Stomach (tissue), 9 donors: Measurements from ENCODE around the gene SNN. TPM values are rescaled to one million over a fixed set of nuclear protein-coding genes. Genes with fewer than 3 reads are reported as not detected.

Experiments
- DNase-seq, 2 donors: peaks; one replicate each; pipeline versions ENCODE4 v3.0.0 to v3.0.0-alpha.2; 2013 to 2019
- H3K27ac ChIP-seq, 5 donors: fragments of 200-600 bp in 4 of 5; sonication (generic) in 4 of 5; one replicate each; pipeline ENCODE4 v1.5.1; 2013 to 2019; ENCODE audit warnings: mild to moderate bottlenecking in 1 of 5, moderate library complexity in 1 of 5
- H3K27me3 ChIP-seq, 3 donors: fragments of 200-600 bp; sonication (generic); one replicate each; pipeline ENCODE4 v1.5.1; 2017 to 2019; ENCODE audit warnings: mixed run types in 1 of 3
- H3K36me3 ChIP-seq, 4 donors: fragments of 200-600 bp; sonication (generic); 1 replicate in 3 of 4; 2 replicates in 1 of 4; pipeline ENCODE4 v1.5.1; 2016 to 2019
- H3K4me1 ChIP-seq, 4 donors: fragments of 200-600 bp; sonication (generic); one replicate each; pipeline ENCODE4 v1.5.1; 2016 to 2019
- H3K4me3 ChIP-seq, 4 donors: fragments of 200-600 bp; sonication (generic) in 3 of 4; one replicate each; pipeline ENCODE4 v1.5.1; 2016 to 2019; ENCODE audit warnings: mild to moderate bottlenecking in 1 of 4
- H3K9me3 ChIP-seq, 4 donors: fragments of 200-600 bp; sonication (generic); one replicate each; pipeline ENCODE4 v1.5.1; 2016 to 2019
- CTCF ChIP-seq, 7 experiments: fragments of 450-650 bp in 4 of 7; fragments of 200-600 bp in 3 of 7; sonication (generic) in 3 of 7; IDR thresholded peaks; one replicate each; pipeline ENCODE4 v1.5.1; 2016 to 2019; ENCODE audit warnings: antibody characterized with exemption in 7 of 7, control low read depth in 2 of 7, mild to moderate bottlenecking in 1 of 7
- EP300 ChIP-seq: sonication (generic); formaldehyde crosslinking; IDR thresholded peaks from one replicate; pipeline ENCODE4 v1.6.1; 2017; ENCODE audit warnings: antibody characterized with exemption
- POLR2A ChIP-seq, 4 donors: fragments of 450-650 bp; IDR thresholded peaks; one replicate each; pipeline ENCODE4 v1.6.1; 2016; ENCODE audit warnings: antibody characterized with exemption in 4 of 4, control low read depth in 2 of 4, mild to moderate bottlenecking in 1 of 4, moderate library complexity in 1 of 4
- POLR2AphosphoS5 ChIP-seq, 3 donors: sonication (generic); formaldehyde crosslinking; IDR thresholded peaks; one replicate each; pipeline ENCODE4 v1.6.1; 2016; ENCODE audit warnings: antibody characterized with exemption in 3 of 3
- WGBS, 5 donors: extraction: QIAGEN DNeasy Blood & Tissue Kit in 3 of 5; methylation state at CpG; one replicate each; pipeline versions ENCODE4 v1.1.5 to v1.1.7; 2013 to 2018; 5-methylcytosine and 5-hydroxymethylcytosine counted together
- intact Hi-C: fragments of 100-400 bp; cut with DNase I; formaldehyde crosslinking; loops from one replicate; pipeline ENCODE4 v1.15.1; 2023; ENCODE audit warnings: low total_unique reads
- polyA plus RNA-seq, 3 donors: library from polyadenylated mRNA; stranded (reverse); fragments of 200-250 nt; gene quantifications; one replicate each; pipeline ENCODE4 v1.2.3, GENCODE V29; 2013
- total RNA-seq, 5 donors: library from RNA; depleted of rRNA; stranded (reverse); fragments of >200 nt; gene quantifications; one replicate each; pipeline versions ENCODE4 v1.1.0 to v1.2.3, GENCODE V29; 2014 to 2016
- donor health status: healthy with polysubstance abuse.
- donor health status: Bipolar disorder and iron deficiency.
- donor health status: healthy.

The SNN gene
- total and polyA plus RNA-seq, 8 donors: 2.9 to 25.0 (median 13.7) TPM

- WGBS, 5 donors: 58 to 69% (median 64%) methylated on average over 18 of the region's 18 CpGs
- Histone ChIP-seq H3K36me3 (peaks cover 47 to 77% (median 74%) of the 10 kb centered on the region in 4 donors), H3K9me3 (no peaks in the 10 kb centered on the region), H3K4me1 (peaks cover 57 to 99% (median 83%) of the 10 kb centered on the region in 4 donors), H3K4me3 (no peak overlapping the region), H3K27ac (peak overlapping the region; percentile 1 to 75 (median 71)), H3K27me3 (no peaks in the 10 kb centered on the region)
- intact Hi-C loops: no loop called here
- no peak for DNase-seq
- TF ChIP-seq POLR2AphosphoS5 (IDR thresholded peaks at IDR 0.05) (no peak), EP300 (no peak), POLR2A (IDR thresholded peaks at IDR 0.05) (no peak), CTCF (IDR thresholded peaks at IDR 0.05) (no peak)
Measured at GRCh38 chr16:11677959-11678881, 10.0 kb downstream of the SNN start.

- H3K4me3 ChIP-seq: no peak overlapping the region
- H3K36me3 ChIP-seq: peaks cover 55 to 87% (median 85%) of the 10 kb centered on the region in 4 donors
- H3K9me3 ChIP-seq: no peaks in the 10 kb centered on the region
- H3K4me1 ChIP-seq: peaks cover 48 to 91% (median 73%) of the 10 kb centered on the region in 4 donors
- no peaks in the 10 kb centered on the region for H3K27me3 ChIP-seq
- intact Hi-C loops: no loop called here
- 61 to 86% (median 85%) methylated on average over 7 to 13 of the region's 13 CpGs for WGBS, 5 donors
- H3K27ac ChIP-seq: peak overlapping the region in 4 of 5 donors; percentile 55 to 75 (median 72)
- TF ChIP-seq POLR2AphosphoS5 (IDR thresholded peaks at IDR 0.05): no peak
- TF ChIP-seq POLR2A (IDR thresholded peaks at IDR 0.05): no peak
- no peak for TF ChIP-seq EP300
- TF ChIP-seq CTCF (IDR thresholded peaks at IDR 0.05): no peak
- DNase-seq: no peak
Measured at GRCh38 chr16:11679250-11679649, 11.0 kb downstream of the SNN start.

GRCh38 chr16:11679941-11680911 lies 12.0 kb downstream of the SNN start:
- 72 to 81% (median 74%) methylated on average over 12 of the region's 12 CpGs for WGBS, 5 donors
- H3K27ac ChIP-seq: peak overlapping the region in 4 of 5 donors; percentile 55 to 75 (median 66)
- no peaks in the 10 kb centered on the region for H3K27me3 ChIP-seq
- no peak overlapping the region for H3K4me3 ChIP-seq
- intact Hi-C loops: no loop called here
- no peaks in the 10 kb centered on the region for H3K9me3 ChIP-seq
- no peak for TF ChIP-seq CTCF (IDR thresholded peaks at IDR 0.05)
- no peak for TF ChIP-seq EP300
- TF ChIP-seq POLR2A (IDR thresholded peaks at IDR 0.05): no peak
- TF ChIP-seq POLR2AphosphoS5 (IDR thresholded peaks at IDR 0.05): no peak
- peaks cover 40 to 82% (median 64%) of the 10 kb centered on the region in 4 donors for H3K4me1 ChIP-seq
- no peak for DNase-seq
- peaks cover 65 to 97% (median 94%) of the 10 kb centered on the region in 4 donors for H3K36me3 ChIP-seq

GRCh38 chr16:11681556-11681955 lies 13.3 kb downstream of the SNN start:
- peaks cover 71 to 100% (median 97%) of the 10 kb centered on the region in 4 donors for H3K36me3 ChIP-seq
- no peak overlapping the region for H3K4me3 ChIP-seq
- no peaks in the 10 kb centered on the region for H3K9me3 ChIP-seq
- H3K27me3 ChIP-seq: no peaks in the 10 kb centered on the region
- 43 to 58% (median 49%) methylated on average over 2 of the region's 2 CpGs for WGBS, 5 donors
- intact Hi-C loops: no loop called here
- peak overlapping the region in 4 of 5 donors; percentile 20 to 75 (median 66) for H3K27ac ChIP-seq
- TF ChIP-seq CTCF (IDR thresholded peaks at IDR 0.05) (no peak), EP300 (no peak), POLR2AphosphoS5 (IDR thresholded peaks at IDR 0.05) (no peak), POLR2A (IDR thresholded peaks at IDR 0.05) (no peak)
- DNase-seq: no peak
- peaks cover 33 to 79% (median 57%) of the 10 kb centered on the region in 4 donors for H3K4me1 ChIP-seq
